Measurements from ENCODE around the gene IQCB1.

- no peak for TF ChIP-seq CEBPB (IDR thresholded peaks at IDR 0.05; ENCODE audit: low read depth, low read length)
- TF ChIP-seq, protein P1, sequence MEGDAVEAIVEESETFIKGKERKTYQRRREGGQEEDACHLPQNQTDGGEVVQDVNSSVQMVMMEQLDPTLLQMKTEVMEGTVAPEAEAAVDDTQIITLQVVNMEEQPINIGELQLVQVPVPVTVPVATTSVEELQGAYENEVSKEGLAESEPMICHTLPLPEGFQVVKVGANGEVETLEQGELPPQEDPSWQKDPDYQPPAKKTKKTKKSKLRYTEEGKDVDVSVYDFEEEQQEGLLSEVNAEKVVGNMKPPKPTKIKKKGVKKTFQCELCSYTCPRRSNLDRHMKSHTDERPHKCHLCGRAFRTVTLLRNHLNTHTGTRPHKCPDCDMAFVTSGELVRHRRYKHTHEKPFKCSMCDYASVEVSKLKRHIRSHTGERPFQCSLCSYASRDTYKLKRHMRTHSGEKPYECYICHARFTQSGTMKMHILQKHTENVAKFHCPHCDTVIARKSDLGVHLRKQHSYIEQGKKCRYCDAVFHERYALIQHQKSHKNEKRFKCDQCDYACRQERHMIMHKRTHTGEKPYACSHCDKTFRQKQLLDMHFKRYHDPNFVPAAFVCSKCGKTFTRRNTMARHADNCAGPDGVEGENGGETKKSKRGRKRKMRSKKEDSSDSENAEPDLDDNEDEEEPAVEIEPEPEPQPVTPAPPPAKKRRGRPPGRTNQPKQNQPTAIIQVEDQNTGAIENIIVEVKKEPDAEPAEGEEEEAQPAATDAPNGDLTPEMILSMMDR (IDR thresholded peaks at IDR 0.05; ENCODE audit: control extremely low read depth in 1 of 3, insufficient read depth in 1 of 3, low read depth in 1 of 3, low read length in 3 of 3) = no peak
- TF ChIP-seq TEAD4 (IDR thresholded peaks at IDR 0.05; ENCODE audit: low read depth, low read length) = no peak
- TF ChIP-seq RNF2 (IDR thresholded peaks at IDR 0.05; ENCODE audit: borderline replicate concordance, low read depth, low read length, missing control alignments, poor library complexity, severe bottlenecking) = no peak
- TF ChIP-seq YY1 (IDR thresholded peaks at IDR 0.05; ENCODE audit: low read depth, low read length) = no peak
Measured at GRCh38 chr3:121730940-121731687, 103.7 kb downstream of the IQCB1 start.
